Smooth muscle cell (in vitro differentiated cells): Measurements from ENCODE around the gene S100A5. TPM values are rescaled to one million over a fixed set of nuclear protein-coding genes. Genes with fewer than 3 reads are reported as not detected.

ENCODE experiments used
- DNase-seq: peaks from one replicate; lab custom pipeline; 2025; ENCODE audit not compliant: unreplicated experiment; lab: John Stamatoyannopoulos, UW
- H2AFZ ChIP-seq: fragments of 200-600 bp; sonication (generic); 2 replicates; pipeline ENCODE4 v1.6.0; 2016; ENCODE audit warnings: antibody characterized with exemption, low read depth, mild to moderate bottlenecking
- H3F3A ChIP-seq: fragments of 200-600 bp; sonication (generic); 2 replicates; pipeline ENCODE4 v1.6.0; 2017; ENCODE audit warnings: antibody characterized with exemption, low read depth
- H3K27ac ChIP-seq: fragments of 200-600 bp; sonication (generic); 2 replicates; pipeline ENCODE4 v1.5.1; 2016; ENCODE audit warnings: low read depth, mild to moderate bottlenecking
- H3K27me3 ChIP-seq: fragments of 200-600 bp; sonication (generic); 2 replicates; pipeline ENCODE4 v1.6.1; 2016; ENCODE audit warnings: low read depth, mild to moderate bottlenecking
- H3K36me3 ChIP-seq: fragments of 200-600 bp; sonication (generic); 2 replicates; pipeline ENCODE4 v1.5.1; 2016; ENCODE audit warnings: low read depth
- H3K4me1 ChIP-seq: fragments of 200-600 bp; sonication (generic); 2 replicates; pipeline ENCODE4 v1.5.1; 2016; ENCODE audit warnings: low read depth
- H3K4me2 ChIP-seq: fragments of 200-600 bp; sonication (generic); 2 replicates; pipeline ENCODE4 v1.6.0; 2016; ENCODE audit warnings: mild to moderate bottlenecking
- H3K4me3 ChIP-seq: fragments of 200-600 bp; sonication (generic); 2 replicates; pipeline ENCODE4 v1.5.1; 2016; ENCODE audit warnings: mild to moderate bottlenecking
- H3K79me2 ChIP-seq: fragments of 200-600 bp; sonication (generic); 2 replicates; pipeline ENCODE4 v1.6.0; 2016; ENCODE audit warnings: low read depth, mild to moderate bottlenecking
- H3K9ac ChIP-seq: fragments of 200-600 bp; sonication (generic); 2 replicates; pipeline ENCODE4 v1.6.0; 2016; ENCODE audit warnings: low read depth
- H3K9me3 ChIP-seq: fragments of 200-600 bp; sonication (generic); replicated peaks from 2 replicates; pipeline ENCODE4 v1.5.1; 2016; ENCODE audit warnings: low read depth
- H4K20me1 ChIP-seq: fragments of 200-600 bp; sonication (generic); 2 replicates; pipeline ENCODE4 v1.6.0; 2016; ENCODE audit warnings: low read depth
- WGBS: methylation state at CpG from one replicate; pipeline ENCODE4 v1.1.7; 2016; ENCODE audit warnings: low lambda C conversion rate; 5-methylcytosine and 5-hydroxymethylcytosine counted together
- polyA plus RNA-seq: library from polyadenylated mRNA; unstranded; fragments of >200 nt; fragmentation: Nextera tagmentation; extraction: Ambion mirVana; gene quantifications from 2 replicates; pipeline ENCODE4 v1.2.1, GENCODE V29; 2016
- total RNA-seq: library from RNA; depleted of rRNA; stranded (reverse); fragments of >200 nt; gene quantifications from 2 replicates; pipeline ENCODE4 v1.2.3, GENCODE V29; 2014
- TF ChIP-seq, protein P1 (sequence below): fragments of 200-600 bp; sonication (generic); IDR thresholded peaks from 2 replicates; pipeline ENCODE4 v1.5.1; 2017; ENCODE audit warnings: borderline replicate concordance, mild to moderate bottlenecking, antibody characterized with exemption; ENCODE audit not compliant: insufficient read depth, poor library complexity, severe bottlenecking

S100A5 gene
- total and polyA plus RNA-seq, 2 experiments from 2014 or later: 1.6 to 6.2 TPM

GRCh38 chr1:153507926-153508583 lies 32.7 kb downstream of the S100A5 start:
- 81% methylated on average over 11 of the region's 11 CpGs for WGBS
- H3K36me3 ChIP-seq: no peaks in the 10 kb centered on the region
- H3K4me1 ChIP-seq: peaks cover 7% of the 10 kb centered on the region
- H3K27ac ChIP-seq: no peak overlapping the region
- H4K20me1 ChIP-seq: no peaks in the 10 kb centered on the region
- H2AFZ ChIP-seq: peak overlapping the region; percentile 60
- TF ChIP-seq, protein P1, sequence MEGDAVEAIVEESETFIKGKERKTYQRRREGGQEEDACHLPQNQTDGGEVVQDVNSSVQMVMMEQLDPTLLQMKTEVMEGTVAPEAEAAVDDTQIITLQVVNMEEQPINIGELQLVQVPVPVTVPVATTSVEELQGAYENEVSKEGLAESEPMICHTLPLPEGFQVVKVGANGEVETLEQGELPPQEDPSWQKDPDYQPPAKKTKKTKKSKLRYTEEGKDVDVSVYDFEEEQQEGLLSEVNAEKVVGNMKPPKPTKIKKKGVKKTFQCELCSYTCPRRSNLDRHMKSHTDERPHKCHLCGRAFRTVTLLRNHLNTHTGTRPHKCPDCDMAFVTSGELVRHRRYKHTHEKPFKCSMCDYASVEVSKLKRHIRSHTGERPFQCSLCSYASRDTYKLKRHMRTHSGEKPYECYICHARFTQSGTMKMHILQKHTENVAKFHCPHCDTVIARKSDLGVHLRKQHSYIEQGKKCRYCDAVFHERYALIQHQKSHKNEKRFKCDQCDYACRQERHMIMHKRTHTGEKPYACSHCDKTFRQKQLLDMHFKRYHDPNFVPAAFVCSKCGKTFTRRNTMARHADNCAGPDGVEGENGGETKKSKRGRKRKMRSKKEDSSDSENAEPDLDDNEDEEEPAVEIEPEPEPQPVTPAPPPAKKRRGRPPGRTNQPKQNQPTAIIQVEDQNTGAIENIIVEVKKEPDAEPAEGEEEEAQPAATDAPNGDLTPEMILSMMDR: no peak
- H3K27me3 ChIP-seq: no peaks in the 10 kb centered on the region
- H3K4me3 ChIP-seq: no peak overlapping the region
- no peaks in the 10 kb centered on the region for H3K79me2 ChIP-seq
- H3F3A ChIP-seq: peaks cover 7% of the 10 kb centered on the region
- H3K9ac ChIP-seq: no peak overlapping the region
- no peaks in the 10 kb centered on the region for H3K9me3 ChIP-seq
- H3K4me2 ChIP-seq: peak overlapping the region; percentile 64
- DNase-seq: no peak

DNA sequence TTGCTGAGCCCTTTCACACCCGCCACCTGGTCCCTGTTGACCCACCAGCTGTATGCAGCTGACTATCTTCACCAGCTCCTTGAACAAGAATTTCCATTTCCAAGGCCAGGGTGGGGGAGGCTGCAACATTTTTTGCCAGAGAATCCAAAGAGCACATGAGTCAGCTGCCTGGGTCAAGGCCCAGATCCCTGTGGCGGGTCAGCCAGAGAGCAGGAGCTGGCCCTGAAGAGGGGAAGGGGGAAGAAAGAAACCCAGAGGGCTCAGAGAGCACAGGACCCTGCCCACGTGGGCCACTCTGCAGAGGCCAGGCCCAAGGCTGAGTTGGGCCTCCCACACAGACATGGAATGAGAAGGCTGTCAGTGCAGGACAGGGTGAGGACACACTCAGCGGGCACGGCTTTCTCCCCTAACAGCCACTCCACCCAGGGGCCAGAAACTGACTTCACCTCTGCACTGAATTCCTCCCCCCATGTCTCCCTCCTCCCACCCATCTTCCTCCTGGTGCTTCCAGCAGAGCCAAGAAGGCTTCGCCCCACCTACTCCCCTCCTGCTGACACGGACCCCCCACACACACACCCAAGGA lies 33.8 kb downstream of the S100A5 start:
- TF ChIP-seq, protein P1: no peak
- Histone ChIP-seq H3K27me3 (no peaks in the 10 kb centered on the region), H3K4me2 (peak overlapping the region; percentile 64), H3K36me3 (no peaks in the 10 kb centered on the region), H3K4me1 (peaks cover 7% of the 10 kb centered on the region), H3K9me3 (no peaks in the 10 kb centered on the region), H3F3A (peaks cover 7% of the 10 kb centered on the region), H3K79me2 (no peaks in the 10 kb centered on the region), H3K4me3 (no peak overlapping the region), H3K9ac (no peak overlapping the region), H3K27ac (peak overlapping the region; percentile 66), H4K20me1 (no peaks in the 10 kb centered on the region), H2AFZ (peak overlapping the region; percentile 60)
- 32% methylated on average over 7 of the region's 7 CpGs for WGBS
- peak; percentile 21 for DNase-seq

DNA sequence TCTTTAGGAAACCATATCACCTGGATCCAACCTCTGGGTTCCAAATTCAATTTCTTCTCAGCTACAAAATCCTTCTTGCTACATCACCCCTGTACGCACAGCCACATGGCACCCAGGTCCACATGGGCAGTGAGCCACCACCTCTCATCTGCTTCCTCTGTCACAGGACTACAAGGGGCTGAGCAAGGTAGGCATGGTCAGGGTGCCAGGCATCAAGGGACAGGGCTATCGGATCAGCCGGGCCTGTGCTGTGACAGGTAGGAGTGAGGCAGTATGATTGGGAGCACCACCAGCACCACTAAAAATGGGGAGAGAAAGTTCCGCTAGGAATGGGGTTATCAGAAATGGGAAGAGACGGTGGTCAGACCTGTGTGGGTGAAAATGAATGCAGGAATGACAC lies 34.3 kb downstream of the S100A5 start:
- no peaks in the 10 kb centered on the region for H3K36me3 ChIP-seq
- H3K79me2 ChIP-seq: no peaks in the 10 kb centered on the region
- H3F3A ChIP-seq: peaks cover 7% of the 10 kb centered on the region
- peaks cover 7% of the 10 kb centered on the region for H3K4me1 ChIP-seq
- H3K4me2 ChIP-seq: peak overlapping the region; percentile 64
- H3K27ac ChIP-seq: peak overlapping the region; percentile 66
- no peak overlapping the region for H2AFZ ChIP-seq
- H3K27me3 ChIP-seq: no peaks in the 10 kb centered on the region
- no peaks in the 10 kb centered on the region for H3K9me3 ChIP-seq
- H3K4me3 ChIP-seq: no peak overlapping the region
- no peaks in the 10 kb centered on the region for H4K20me1 ChIP-seq
- 83% methylated on average over 5 of the region's 5 CpGs for WGBS
- H3K9ac ChIP-seq: no peak overlapping the region
- TF ChIP-seq, protein P1: no peak
- DNase-seq: no peak
